ENCODE measurements around the gene CUL5. TPM values are rescaled to one million over a fixed set of nuclear protein-coding genes. Genes with fewer than 3 reads are reported as not detected.
A peak's percentile ranks its signal among the peaks of the same experiment; 100 is the strongest.

Gene CUL5
- 23.0 TPM for polyA plus RNA-seq (2013, experiment 1 of 2)
- polyA plus RNA-seq (2013, experiment 2 of 2): 24.0 TPM

DNA sequence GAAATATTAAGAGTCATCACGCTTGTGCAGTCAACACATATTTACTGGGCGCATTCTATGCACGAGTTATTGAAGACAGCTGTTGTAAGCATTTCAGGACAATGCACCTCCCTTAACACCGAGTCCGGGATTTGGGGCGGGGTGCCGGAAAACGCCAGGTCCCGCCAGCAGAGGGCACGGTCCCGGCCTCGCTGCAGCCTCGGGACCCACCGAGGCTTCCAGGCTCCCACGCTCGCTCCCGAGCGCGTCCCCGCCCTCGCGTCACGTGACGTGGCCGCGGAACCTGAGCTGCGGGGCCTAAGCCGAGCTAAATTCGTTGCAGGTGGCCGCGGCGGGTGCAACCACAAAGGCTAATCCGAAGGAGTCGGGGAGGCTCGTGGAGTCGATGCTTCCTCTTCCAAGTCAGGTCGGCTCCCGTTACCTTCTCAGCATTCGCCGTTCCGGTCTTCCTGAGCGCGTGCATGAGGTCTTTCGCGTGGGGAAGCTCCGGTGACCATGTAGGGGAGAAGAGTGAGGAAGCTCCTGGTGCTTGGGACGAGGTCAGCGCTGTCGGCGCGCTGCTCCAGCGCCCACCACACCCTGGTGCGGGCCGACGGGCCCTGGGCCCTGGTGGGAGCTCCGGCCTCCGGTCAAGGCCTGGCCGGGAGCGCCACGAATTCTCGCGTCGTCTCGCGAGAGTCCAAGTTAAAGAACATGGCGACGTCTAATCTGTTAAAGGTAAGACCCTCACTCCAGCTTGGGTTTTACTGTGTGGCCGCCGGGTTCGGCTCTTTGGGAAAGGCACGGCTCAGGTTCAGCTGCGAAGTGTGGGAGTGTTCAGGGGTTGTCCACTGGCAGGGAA, at the start of gene CUL5:
CUL5 (plus strand) TSS at position 243 of the 841 bp plus-strand sequence; CDS start at position 694, 451 bp downstream.
- Histone ChIP-seq H2BK15ac (ENCODE audit: low read length) (peak within 1 kb of the TSS; percentile 82), H3K4me1 (ENCODE audit: control insufficient read depth in 2 of 2, insufficient read depth in 1 of 2, low read depth in 1 of 2, low read length in 2 of 2) (peaks cover 0 to 14% of the 10 kb centered on the region in 2 donors), H2AFZ (ENCODE audit: low read length) (peak within 1 kb of the TSS; percentile 98), H3K14ac (ENCODE audit: low read length) (peak within 1 kb of the TSS; percentile 99), H3K4ac (ENCODE audit: low read length) (no peak within 1 kb of the TSS), H2AK5ac (ENCODE audit: low read depth, low read length) (peak within 1 kb of the TSS; percentile 82), H3K9ac (ENCODE audit: low read depth, low read length, poor library complexity) (peak within 1 kb of the TSS; percentile 99), H3K18ac (ENCODE audit: low read length) (peak within 1 kb of the TSS; percentile 99), H3K4me3 (ENCODE audit: low read length in 2 of 2) (peak within 1 kb of the TSS; percentile 90 to 91), H2BK12ac (ENCODE audit: low read length) (no peak within 1 kb of the TSS), H3K79me1 (ENCODE audit: low read depth, low read length) (peaks cover 1% of the 10 kb centered on the region), H2BK5ac (ENCODE audit: low read length) (peak within 1 kb of the TSS; percentile 97), H3K27me3 (ENCODE audit: control insufficient read depth in 3 of 3, insufficient read depth in 3 of 3, low read depth in 1 of 3, low read length in 3 of 3) (no peaks in the 10 kb centered on the region), H3K4me2 (ENCODE audit: insufficient read depth, low read length, poor library complexity, severe bottlenecking) (peak within 1 kb of the TSS; percentile 74), H2BK120ac (ENCODE audit: low read depth, low read length) (peak within 1 kb of the TSS; percentile 65), H4K91ac (ENCODE audit: low read depth, low read length, poor library complexity) (peak within 1 kb of the TSS; percentile 76), H4K8ac (ENCODE audit: low read depth, low read length) (peak within 1 kb of the TSS; percentile 68), H3K27ac (replicated peaks; ENCODE audit: low read length) (peak within 1 kb of the TSS; percentile 86), H3K9me3 (replicated peaks in 1 of 2; ENCODE audit: control insufficient read depth in 2 of 2, insufficient read depth in 1 of 2, low read depth in 1 of 2, low read length in 2 of 2) (no peaks in the 10 kb centered on the region), H3K23ac (ENCODE audit: low read depth, low read length, poor library complexity) (peak within 1 kb of the TSS; percentile 93), H3K36me3 (replicated peaks in 1 of 2; ENCODE audit: control insufficient read depth in 2 of 2, insufficient read depth in 2 of 2, low read length in 2 of 2) (peaks cover 0 to 10% of the 10 kb centered on the region in 2 donors)
- no CpG with 5 or more reads among the region's 72 CpGs for WGBS, 2 donors (ENCODE audit: extremely low coverage in 2 of 2, insufficient read length in 2 of 2, insufficient replicate concordance in 1 of 2)
- peak; percentile 92 for DNase-seq (ENCODE audit: low spot score)

DNA sequence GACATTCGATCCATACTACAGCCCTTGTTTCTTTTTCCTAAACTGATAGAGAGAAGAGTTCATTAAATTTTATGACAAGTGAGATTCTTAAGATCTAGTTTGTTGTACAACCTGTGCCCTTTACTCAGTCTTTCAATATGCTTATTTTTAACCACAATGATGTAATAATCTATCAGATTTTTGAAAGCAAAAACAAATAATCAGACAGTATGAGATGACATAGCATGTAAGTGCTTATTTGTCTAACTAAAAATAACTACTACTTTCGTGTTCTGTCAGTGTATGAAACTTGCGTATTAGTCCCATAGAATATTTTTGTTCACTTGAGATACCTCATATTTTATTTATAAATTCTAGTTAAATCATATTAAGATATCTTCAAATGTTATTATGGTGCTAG, 47.2 kb upstream of the CUL5 start:
- no peak overlapping the region for H3K4me3 ChIP-seq (ENCODE audit: low read length in 2 of 2)
- no peak overlapping the region for H3K4ac ChIP-seq (ENCODE audit: low read length)
- H2BK5ac ChIP-seq (ENCODE audit: low read length): no peak overlapping the region
- peaks cover 0 to 39% of the 10 kb centered on the region in 2 donors for H3K36me3 ChIP-seq (replicated peaks in 1 of 2; ENCODE audit: control insufficient read depth in 2 of 2, insufficient read depth in 2 of 2, low read length in 2 of 2)
- H3K9ac ChIP-seq (ENCODE audit: low read depth, low read length, poor library complexity): no peak overlapping the region
- H3K9me3 ChIP-seq (replicated peaks in 1 of 2; ENCODE audit: control insufficient read depth in 2 of 2, insufficient read depth in 1 of 2, low read depth in 1 of 2, low read length in 2 of 2): peaks cover 0 to 12% of the 10 kb centered on the region in 2 donors
- H3K4me2 ChIP-seq (ENCODE audit: insufficient read depth, low read length, poor library complexity, severe bottlenecking): no peak overlapping the region
- H3K4me1 ChIP-seq (ENCODE audit: control insufficient read depth in 2 of 2, insufficient read depth in 1 of 2, low read depth in 1 of 2, low read length in 2 of 2): no peaks in the 10 kb centered on the region
- H2BK120ac ChIP-seq (ENCODE audit: low read depth, low read length): no peak overlapping the region
- no peak overlapping the region for H2BK15ac ChIP-seq (ENCODE audit: low read length)
- no peak for DNase-seq (ENCODE audit: low spot score)
- H4K8ac ChIP-seq (ENCODE audit: low read depth, low read length): no peak overlapping the region
- no peaks in the 10 kb centered on the region for H3K27me3 ChIP-seq (ENCODE audit: control insufficient read depth in 3 of 3, insufficient read depth in 3 of 3, low read depth in 1 of 3, low read length in 3 of 3)
- no peak overlapping the region for H3K27ac ChIP-seq (replicated peaks; ENCODE audit: low read length)
- no peak overlapping the region for H2AFZ ChIP-seq (ENCODE audit: low read length)
- no peak overlapping the region for H4K91ac ChIP-seq (ENCODE audit: low read depth, low read length, poor library complexity)
- H3K79me1 ChIP-seq (ENCODE audit: low read depth, low read length): no peaks in the 10 kb centered on the region
- no peak overlapping the region for H3K18ac ChIP-seq (ENCODE audit: low read length)
- no peak overlapping the region for H2BK12ac ChIP-seq (ENCODE audit: low read length)
- no CpG with 5 or more reads among the region's 3 CpGs for WGBS, 2 donors (ENCODE audit: extremely low coverage in 2 of 2, insufficient read length in 2 of 2, insufficient replicate concordance in 1 of 2)
- no peak overlapping the region for H3K23ac ChIP-seq (ENCODE audit: low read depth, low read length, poor library complexity)
- H2AK5ac ChIP-seq (ENCODE audit: low read depth, low read length): no peak overlapping the region
- no peak overlapping the region for H3K14ac ChIP-seq (ENCODE audit: low read length)

DNA sequence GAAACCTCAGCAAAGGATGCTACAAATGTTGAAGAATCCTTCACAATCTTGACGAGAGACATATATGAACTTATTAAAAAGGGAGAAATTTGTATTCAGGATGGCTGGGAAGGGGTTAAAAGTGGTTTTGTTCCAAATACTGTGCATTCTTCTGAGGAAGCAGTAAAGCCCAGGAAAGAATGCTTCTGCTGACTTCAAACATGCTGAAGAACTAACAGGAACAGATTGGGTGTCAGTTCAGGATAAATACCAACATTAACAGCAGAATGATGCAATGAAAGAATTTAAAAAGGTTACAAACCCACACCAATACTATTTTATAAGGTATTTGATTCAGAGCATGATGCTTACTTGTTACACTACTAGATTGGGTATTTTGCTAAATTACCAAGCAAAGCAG, 46.5 kb upstream of the CUL5 start:
- no peak overlapping the region for H3K4me2 ChIP-seq (ENCODE audit: insufficient read depth, low read length, poor library complexity, severe bottlenecking)
- H4K91ac ChIP-seq (ENCODE audit: low read depth, low read length, poor library complexity): no peak overlapping the region
- no peak overlapping the region for H3K14ac ChIP-seq (ENCODE audit: low read length)
- no peak overlapping the region for H3K23ac ChIP-seq (ENCODE audit: low read depth, low read length, poor library complexity)
- H3K9me3 ChIP-seq (replicated peaks in 1 of 2; ENCODE audit: control insufficient read depth in 2 of 2, insufficient read depth in 1 of 2, low read depth in 1 of 2, low read length in 2 of 2): peaks cover 0 to 12% of the 10 kb centered on the region in 2 donors
- H3K4ac ChIP-seq (ENCODE audit: low read length): no peak overlapping the region
- H4K8ac ChIP-seq (ENCODE audit: low read depth, low read length): no peak overlapping the region
- no peak overlapping the region for H3K27ac ChIP-seq (replicated peaks; ENCODE audit: low read length)
- H3K36me3 ChIP-seq (replicated peaks in 1 of 2; ENCODE audit: control insufficient read depth in 2 of 2, insufficient read depth in 2 of 2, low read length in 2 of 2): peaks cover 0 to 41% of the 10 kb centered on the region in 2 donors
- whole genome bisulfite sequencing, 2 donors (ENCODE audit: extremely low coverage in 2 of 2, insufficient read length in 2 of 2, insufficient replicate concordance in 1 of 2): no CpG with 5 or more reads among the region's 1 CpG
- no peak overlapping the region for H2AK5ac ChIP-seq (ENCODE audit: low read depth, low read length)
- H2BK15ac ChIP-seq (ENCODE audit: low read length): no peak overlapping the region
- no peaks in the 10 kb centered on the region for H3K4me1 ChIP-seq (ENCODE audit: control insufficient read depth in 2 of 2, insufficient read depth in 1 of 2, low read depth in 1 of 2, low read length in 2 of 2)
- no peak overlapping the region for H3K9ac ChIP-seq (ENCODE audit: low read depth, low read length, poor library complexity)
- no peak overlapping the region for H2AFZ ChIP-seq (ENCODE audit: low read length)
- H3K79me1 ChIP-seq (ENCODE audit: low read depth, low read length): no peaks in the 10 kb centered on the region
- H3K4me3 ChIP-seq (ENCODE audit: low read length in 2 of 2): no peak overlapping the region
- H3K18ac ChIP-seq (ENCODE audit: low read length): no peak overlapping the region
- H3K27me3 ChIP-seq (ENCODE audit: control insufficient read depth in 3 of 3, insufficient read depth in 3 of 3, low read depth in 1 of 3, low read length in 3 of 3): no peaks in the 10 kb centered on the region
- H2BK5ac ChIP-seq (ENCODE audit: low read length): no peak overlapping the region
- H2BK12ac ChIP-seq (ENCODE audit: low read length): no peak overlapping the region
- DNase-seq (ENCODE audit: low spot score): no peak
- H2BK120ac ChIP-seq (ENCODE audit: low read depth, low read length): no peak overlapping the region

DNA sequence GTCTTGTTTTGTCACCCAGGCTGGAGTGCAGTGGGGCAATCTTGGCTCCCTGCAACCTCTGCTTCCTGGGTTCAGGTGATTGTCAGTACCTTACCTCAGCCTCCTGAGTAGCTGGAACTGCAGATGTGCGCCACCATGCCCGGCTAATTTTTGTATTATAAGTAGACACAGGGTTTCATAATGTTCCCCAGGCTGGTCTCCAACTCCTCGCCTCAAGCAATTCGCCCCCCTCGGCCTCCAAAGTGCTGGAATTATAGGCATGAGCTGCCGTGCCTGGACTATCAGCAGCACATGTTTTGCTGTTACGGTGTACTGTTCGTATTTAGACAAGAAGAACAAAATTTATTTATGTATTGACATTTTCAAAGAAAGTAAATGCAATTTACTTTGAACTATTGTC, 45.6 kb upstream of the CUL5 start:
- Histone ChIP-seq H2BK15ac (ENCODE audit: low read length) (no peak overlapping the region), H3K27ac (replicated peaks; ENCODE audit: low read length) (no peak overlapping the region), H4K8ac (ENCODE audit: low read depth, low read length) (no peak overlapping the region), H3K4me2 (ENCODE audit: insufficient read depth, low read length, poor library complexity, severe bottlenecking) (no peak overlapping the region), H2BK5ac (ENCODE audit: low read length) (no peak overlapping the region), H2AFZ (ENCODE audit: low read length) (no peak overlapping the region), H2AK5ac (ENCODE audit: low read depth, low read length) (no peak overlapping the region), H2BK12ac (ENCODE audit: low read length) (no peak overlapping the region), H3K9me3 (replicated peaks in 1 of 2; ENCODE audit: control insufficient read depth in 2 of 2, insufficient read depth in 1 of 2, low read depth in 1 of 2, low read length in 2 of 2) (peaks cover 0 to 12% of the 10 kb centered on the region in 2 donors), H3K36me3 (replicated peaks in 1 of 2; ENCODE audit: control insufficient read depth in 2 of 2, insufficient read depth in 2 of 2, low read length in 2 of 2) (peaks cover 0 to 48% of the 10 kb centered on the region in 2 donors), H3K4me3 (ENCODE audit: low read length in 2 of 2) (no peak overlapping the region), H3K18ac (ENCODE audit: low read length) (no peak overlapping the region), H3K4me1 (ENCODE audit: control insufficient read depth in 2 of 2, insufficient read depth in 1 of 2, low read depth in 1 of 2, low read length in 2 of 2) (no peaks in the 10 kb centered on the region), H2BK120ac (ENCODE audit: low read depth, low read length) (no peak overlapping the region), H3K9ac (ENCODE audit: low read depth, low read length, poor library complexity) (no peak overlapping the region), H3K14ac (ENCODE audit: low read length) (no peak overlapping the region), H3K4ac (ENCODE audit: low read length) (no peak overlapping the region), H4K91ac (ENCODE audit: low read depth, low read length, poor library complexity) (no peak overlapping the region), H3K27me3 (ENCODE audit: control insufficient read depth in 3 of 3, insufficient read depth in 3 of 3, low read depth in 1 of 3, low read length in 3 of 3) (no peaks in the 10 kb centered on the region), H3K23ac (ENCODE audit: low read depth, low read length, poor library complexity) (no peak overlapping the region), H3K79me1 (ENCODE audit: low read depth, low read length) (no peaks in the 10 kb centered on the region)
- DNase-seq (ENCODE audit: low spot score): no peak
- WGBS, 2 donors (ENCODE audit: extremely low coverage in 2 of 2, insufficient read length in 2 of 2, insufficient replicate concordance in 1 of 2): no CpG with 5 or more reads among the region's 8 CpGs

Measured in neuronal stem cell (in vitro differentiated cells).